ENCODE results near the gene ABCG4.

DNA sequence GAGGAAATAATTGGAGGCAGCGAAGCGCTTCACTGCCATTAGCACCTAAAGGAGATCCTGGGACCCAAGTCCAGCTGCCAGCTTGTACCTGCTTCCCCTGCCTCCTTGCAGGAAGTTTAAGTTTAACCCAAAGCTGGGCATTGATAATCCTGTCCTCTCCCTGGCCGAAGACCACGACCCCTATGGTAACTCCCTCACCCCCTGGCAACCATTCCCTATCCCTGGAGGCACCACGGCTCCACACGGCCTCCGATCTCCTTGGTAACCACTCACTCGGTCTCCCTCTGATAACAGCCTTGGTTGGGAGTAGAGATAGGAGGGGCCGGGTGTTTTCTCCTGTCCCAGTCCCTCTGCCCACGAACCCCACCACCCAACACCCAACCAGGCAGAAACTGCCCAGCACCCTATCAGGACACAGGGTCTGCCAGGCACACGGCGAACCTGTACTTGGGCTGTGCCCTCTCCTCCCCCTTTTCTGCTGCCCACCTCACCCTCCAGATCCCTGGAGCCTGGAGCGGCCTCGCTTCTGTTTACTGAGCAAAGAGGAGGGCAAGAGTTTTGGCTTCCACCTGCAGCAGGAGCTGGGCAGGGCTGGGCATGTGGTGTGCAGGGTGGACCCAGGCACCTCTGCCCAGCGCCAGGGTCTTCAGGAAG is 37.3 kb downstream of the ABCG4 start:
- TF ChIP-seq, protein P1, sequence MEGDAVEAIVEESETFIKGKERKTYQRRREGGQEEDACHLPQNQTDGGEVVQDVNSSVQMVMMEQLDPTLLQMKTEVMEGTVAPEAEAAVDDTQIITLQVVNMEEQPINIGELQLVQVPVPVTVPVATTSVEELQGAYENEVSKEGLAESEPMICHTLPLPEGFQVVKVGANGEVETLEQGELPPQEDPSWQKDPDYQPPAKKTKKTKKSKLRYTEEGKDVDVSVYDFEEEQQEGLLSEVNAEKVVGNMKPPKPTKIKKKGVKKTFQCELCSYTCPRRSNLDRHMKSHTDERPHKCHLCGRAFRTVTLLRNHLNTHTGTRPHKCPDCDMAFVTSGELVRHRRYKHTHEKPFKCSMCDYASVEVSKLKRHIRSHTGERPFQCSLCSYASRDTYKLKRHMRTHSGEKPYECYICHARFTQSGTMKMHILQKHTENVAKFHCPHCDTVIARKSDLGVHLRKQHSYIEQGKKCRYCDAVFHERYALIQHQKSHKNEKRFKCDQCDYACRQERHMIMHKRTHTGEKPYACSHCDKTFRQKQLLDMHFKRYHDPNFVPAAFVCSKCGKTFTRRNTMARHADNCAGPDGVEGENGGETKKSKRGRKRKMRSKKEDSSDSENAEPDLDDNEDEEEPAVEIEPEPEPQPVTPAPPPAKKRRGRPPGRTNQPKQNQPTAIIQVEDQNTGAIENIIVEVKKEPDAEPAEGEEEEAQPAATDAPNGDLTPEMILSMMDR (IDR thresholded peaks at IDR 0.05), result no peak
- TF ChIP-seq POLR2A (IDR thresholded peaks at IDR 0.05), result no peak

All from adrenal gland (tissue), 5 donors.